SH-SY5Y (cell line): ENCODE measurements around the gene EEF1AKMT3.

Experiments used
- GATA2 ChIP-seq: IDR thresholded peaks from 2 replicates; pipeline ENCODE4 v1.6.1; 2011; ENCODE audit warnings: mild to moderate bottlenecking, low read depth, low read length
- GATA3 ChIP-seq: IDR thresholded peaks from 2 replicates; pipeline ENCODE4 v1.6.1; 2011; ENCODE audit warnings: low read depth, mild to moderate bottlenecking, low read length, moderate library complexity

DNA sequence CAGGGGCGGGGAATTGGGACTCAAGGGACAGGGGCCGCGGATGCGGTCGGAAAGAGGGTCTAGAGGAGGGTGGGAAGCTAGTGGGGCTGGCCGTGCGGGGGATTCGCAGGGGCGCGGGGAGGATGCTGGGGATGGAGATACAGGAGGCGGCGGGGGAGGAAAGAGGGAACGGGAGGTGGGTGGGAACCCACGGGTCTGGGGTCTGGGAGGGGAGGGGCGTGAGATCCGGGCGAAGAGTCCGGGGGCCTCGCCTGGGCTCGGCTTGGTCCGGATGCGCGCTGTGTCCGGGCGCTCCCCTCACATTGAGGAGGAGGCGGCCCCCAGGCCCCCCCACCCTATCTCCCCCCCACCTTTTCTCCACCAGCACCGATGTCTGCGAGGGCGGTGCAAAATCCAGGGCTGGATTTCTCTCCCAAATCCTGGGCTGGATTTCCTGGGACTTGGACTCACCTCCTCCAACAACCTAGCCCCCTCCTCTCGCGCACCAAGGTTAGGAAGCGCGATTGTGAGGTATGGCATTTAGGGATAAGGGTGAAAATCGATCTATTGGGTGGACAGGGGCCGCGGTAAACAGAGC is 33.7 kb upstream of the EEF1AKMT3 start, which contains the start of gene AGAP2:
- TF ChIP-seq GATA2 (no peak), GATA3 (no peak)
